SK-N-SH treated with all-trans-retinoic acid at 6 μM for 48 hours (cell line): ENCODE measurements around the gene ESYT2.

Experiments used
- ATAC-seq: fragments of 200-7000 bp; cut with Tn5 transposase; 3 replicates; pipeline ENCODE4 v1.9.1; 2020; ENCODE audit warnings: mild to moderate bottlenecking, moderate library complexity
- ARNTL ChIP-seq: fragments of 450-650 bp; formaldehyde crosslinking; IDR thresholded peaks from 2 replicates; pipeline ENCODE4 v1.5.0; 2020; ENCODE audit warnings: low read depth, mild to moderate bottlenecking, moderate library complexity, borderline replicate concordance
- BACH2 ChIP-seq: fragments of 250-450 bp; sonication (Bioruptor Pico); IDR thresholded peaks from 2 replicates; pipeline ENCODE4 v1.9.0; 2021; ENCODE audit warnings: mild to moderate bottlenecking, borderline replicate concordance
- CREB5 ChIP-seq: fragments of 250-450 bp; sonication (Bioruptor Pico); IDR thresholded peaks from 2 replicates; pipeline ENCODE4 v1.5.1; 2020; ENCODE audit warnings: low read depth, mild to moderate bottlenecking, moderate library complexity
- CSRNP3 ChIP-seq: fragments of 250-450 bp; sonication (Bioruptor Pico); IDR thresholded peaks from 2 replicates; pipeline ENCODE4 v1.5.1; 2021; ENCODE audit warnings: mild to moderate bottlenecking, moderate library complexity
- ESRRG ChIP-seq: fragments of 250-450 bp; sonication (Bioruptor Pico); IDR thresholded peaks from 2 replicates; pipeline ENCODE4 v1.6.1; 2021; ENCODE audit warnings: mild to moderate bottlenecking
- ISL1 ChIP-seq: fragments of 250-450 bp; sonication (Bioruptor Pico); IDR thresholded peaks from 2 replicates; pipeline ENCODE4 v2.1.2; 2022; ENCODE audit warnings: mild to moderate bottlenecking, moderate library complexity
- OSR1 ChIP-seq: fragments of 250-450 bp; sonication (Bioruptor Pico); IDR thresholded peaks from 2 replicates; pipeline ENCODE4 v1.8.0; 2022; ENCODE audit warnings: moderate library complexity, mild to moderate bottlenecking, inconsistent platforms
- PATZ1 ChIP-seq: fragments of 250-450 bp; sonication (Bioruptor Pico); IDR thresholded peaks from 2 replicates; pipeline ENCODE4 v1.8.0; 2020; ENCODE audit warnings: mild to moderate bottlenecking, moderate library complexity, borderline replicate concordance
- POU6F1 ChIP-seq: fragments of 250-450 bp; sonication (Bioruptor Pico); IDR thresholded peaks from 2 replicates; pipeline ENCODE4 v1.8.0; 2021; ENCODE audit warnings: low read depth, mild to moderate bottlenecking, moderate library complexity, borderline replicate concordance
- PPARA ChIP-seq: fragments of 250-450 bp; sonication (Bioruptor Pico); IDR thresholded peaks from 2 replicates; pipeline ENCODE4 v1.5.0; 2020; ENCODE audit warnings: mild to moderate bottlenecking, borderline replicate concordance
- RARB ChIP-seq: fragments of 250-450 bp; sonication (Bioruptor Pico); IDR thresholded peaks from 2 replicates; pipeline ENCODE4 v1.8.0; 2021; ENCODE audit warnings: mild to moderate bottlenecking, moderate library complexity
- SNAI2 ChIP-seq: fragments of 250-450 bp; sonication (Bioruptor Pico); IDR thresholded peaks from 2 replicates; pipeline ENCODE4 v1.5.0; 2020; ENCODE audit warnings: mild to moderate bottlenecking, moderate library complexity
- TCF4 ChIP-seq: fragments of 250-450 bp; sonication (Bioruptor Pico); IDR thresholded peaks from 2 replicates; pipeline ENCODE4 v1.8.0; 2021; ENCODE audit warnings: mild to moderate bottlenecking, moderate library complexity, borderline replicate concordance
- TOX ChIP-seq: fragments of 250-450 bp; sonication (Bioruptor Pico); IDR thresholded peaks from 2 replicates; pipeline ENCODE4 v1.8.0; 2021; ENCODE audit warnings: mild to moderate bottlenecking, moderate library complexity, borderline replicate concordance
- ZFP3 ChIP-seq: fragments of 250-450 bp; sonication (Bioruptor Pico); IDR thresholded peaks from 2 replicates; pipeline ENCODE4 v1.5.0; 2020; ENCODE audit warnings: mild to moderate bottlenecking, moderate library complexity
- ZNF565 ChIP-seq: fragments of 450-650 bp; formaldehyde crosslinking; conservative IDR thresholded peaks from 2 replicates; pipeline ENCODE4 v1.5.0; 2020; ENCODE audit warnings: low read depth, mild to moderate bottlenecking, moderate library complexity
- ZNF8 ChIP-seq: fragments of 450-650 bp; formaldehyde crosslinking; IDR thresholded peaks from 2 replicates; pipeline ENCODE4 v1.5.0; 2020; ENCODE audit warnings: mild to moderate bottlenecking, moderate library complexity

The ESYT2 gene

GRCh38 chr7:158865462-158865922, 36.2 kb upstream of the ESYT2 start:
- ATAC-seq, result no peak
- no peak for TF ChIP-seq POU6F1 (CRISPR knock-in tag)

- TF ChIP-seq POU6F1 (CRISPR knock-in tag), result no peak
- TF ChIP-seq ZNF8 (CRISPR knock-in tag), result no peak
- TF ChIP-seq RARB (CRISPR knock-in tag), result no peak
- TF ChIP-seq SNAI2 (CRISPR knock-in tag), result no peak
- no peak for TF ChIP-seq TOX (CRISPR knock-in tag)
- no peak for TF ChIP-seq CSRNP3 (CRISPR knock-in tag)
- TF ChIP-seq CREB5 (CRISPR knock-in tag), result no peak
- TF ChIP-seq ARNTL (CRISPR knock-in tag), result no peak
- TF ChIP-seq TCF4 (CRISPR knock-in tag), result no peak
- ATAC-seq, result no peak
These were observed 35.5 kb upstream of the ESYT2 start for GRCh38 chr7:158864833-158865232.

GRCh38 chr7:158864507-158864820, 35.2 kb upstream of the ESYT2 start:
- ATAC-seq, result no peak
- no peak for TF ChIP-seq ISL1 (CRISPR knock-in tag)
- no peak for TF ChIP-seq BACH2 (CRISPR knock-in tag)
- TF ChIP-seq SNAI2 (CRISPR knock-in tag), result no peak
- TF ChIP-seq OSR1 (CRISPR knock-in tag), result no peak
- TF ChIP-seq PPARA (CRISPR knock-in tag), result no peak
- no peak for TF ChIP-seq PATZ1
- no peak for TF ChIP-seq ZFP3 (CRISPR knock-in tag)
- no peak for TF ChIP-seq TOX (CRISPR knock-in tag)
- TF ChIP-seq TCF4 (CRISPR knock-in tag), result no peak
- TF ChIP-seq ZNF565 (CRISPR knock-in tag), result no peak
- no peak for TF ChIP-seq RARB (CRISPR knock-in tag)

- TF ChIP-seq RARB (CRISPR knock-in tag) (no peak), ARNTL (CRISPR knock-in tag) (no peak), TCF4 (CRISPR knock-in tag) (no peak), POU6F1 (CRISPR knock-in tag) (no peak), ISL1 (CRISPR knock-in tag) (no peak), ESRRG (no peak), TOX (CRISPR knock-in tag) (no peak), CSRNP3 (CRISPR knock-in tag) (no peak), ZNF8 (CRISPR knock-in tag) (no peak), PPARA (CRISPR knock-in tag) (no peak), BACH2 (CRISPR knock-in tag) (no peak), SNAI2 (CRISPR knock-in tag) (no peak)
- TF ChIP-seq, all 23 proteins: peak for 0
- ATAC-seq, result peak; percentile 75
These were observed 34.5 kb upstream of the ESYT2 start for GRCh38 chr7:158863611-158864506.

GRCh38 chr7:158862985-158863610, 33.8 kb upstream of the ESYT2 start:
- peak; percentile 35 for ATAC-seq
